Caco-2 (cell line): ENCODE measurements around the gene PRICKLE1. TPM values are rescaled to one million over a fixed set of nuclear protein-coding genes. Genes with fewer than 3 reads are reported as not detected.

Experiments used
- BruUV-seq: library from RNA; stranded (reverse); fragments of 400-500 nt; replicated peaks from 2 replicates; lab custom pipeline; 2021; lab: Mats Ljungman, UMichigan
- CTCF ChIA-PET: fragments of 300-600 bp; sonication (Branson Sonifier 250); formaldehyde crosslinking; loops from one replicate; lab custom pipeline; 2022; ENCODE audit warnings: antibody characterized with exemption; lab: Charles Lee
- POLR2A ChIA-PET: fragments of 300-600 bp; sonication (Branson Sonifier 250); formaldehyde crosslinking; loops from one replicate; lab custom pipeline; 2022; ENCODE audit warnings: antibody characterized with exemption; lab: Charles Lee
- DNase-seq, 2 experiments: peaks; one replicate each; pipeline versions ENCODE4 v3.0.0 to v3.0.0-alpha.2; 2020 to 2022
- H3K27me3 ChIP-seq: replicated peaks from 2 replicates; pipeline ENCODE4 v1.6.0; 2011; ENCODE audit warnings: low read length; ENCODE audit not compliant: control insufficient read depth, insufficient read depth
- H3K36me3 ChIP-seq: 2 replicates; pipeline ENCODE4 v1.5.1; 2011; ENCODE audit warnings: low read length; ENCODE audit not compliant: control insufficient read depth, insufficient read depth
- H3K4me1 ChIP-seq: fragments of 250-450 bp; sonication (Bioruptor Pico); 2 replicates; pipeline ENCODE4 v1.5.1; 2020; ENCODE audit warnings: mild to moderate bottlenecking
- H3K4me3 ChIP-seq: 2 replicates; pipeline ENCODE4 v1.5.1; 2011; ENCODE audit warnings: low read depth, mild to moderate bottlenecking, control low read depth, low read length
- H3K9me3 ChIP-seq: fragments of 250-450 bp; sonication (Bioruptor Pico); 2 replicates; pipeline ENCODE4 v1.5.1; 2020; ENCODE audit warnings: mild to moderate bottlenecking, moderate library complexity
- H3K27ac Mint-ChIP-seq: one replicate; pipeline ENCODE4 v1.8.0; 2022; ENCODE audit warnings: mixed read lengths; ENCODE audit not compliant: unreplicated experiment
- H3K27me3 Mint-ChIP-seq: one replicate; pipeline ENCODE4 v1.8.0; 2022; ENCODE audit warnings: mixed read lengths; ENCODE audit not compliant: insufficient read depth, unreplicated experiment
- H3K36me3 Mint-ChIP-seq: one replicate; pipeline ENCODE4 v1.8.0; 2022; ENCODE audit warnings: mild to moderate bottlenecking, mixed read lengths; ENCODE audit not compliant: insufficient read depth, unreplicated experiment
- H3K4me1 Mint-ChIP-seq: one replicate; pipeline ENCODE4 v1.8.0; 2022; ENCODE audit warnings: low read depth, mixed read lengths; ENCODE audit not compliant: unreplicated experiment
- H3K4me3 Mint-ChIP-seq: one replicate; pipeline ENCODE4 v1.8.0; 2022; ENCODE audit warnings: mild to moderate bottlenecking, moderate library complexity, mixed read lengths; ENCODE audit not compliant: unreplicated experiment
- H3K9me3 Mint-ChIP-seq: one replicate; pipeline ENCODE4 v1.8.0; 2022; ENCODE audit warnings: mixed read lengths; ENCODE audit not compliant: unreplicated experiment
- CTCF ChIP-seq, 2 experiments: fragments of 200-600 bp in 1 of 2; IDR thresholded peaks; 1 replicate in 1 of 2; 2 replicates in 1 of 2; pipeline versions ENCODE4 v1.5.1 to v1.8.0; 2011 to 2022; ENCODE audit warnings: antibody characterized with exemption in 1 of 2, control low read depth in 1 of 2, inconsistent platforms in 1 of 2, low read depth in 1 of 2, low read length in 1 of 2, mild to moderate bottlenecking in 1 of 2, moderate library complexity in 1 of 2; ENCODE audit not compliant: insufficient read depth in 1 of 2, severe bottlenecking in 1 of 2, unreplicated experiment in 1 of 2
- intact Hi-C: fragments of 100-400 bp; cut with micrococcal nuclease; formaldehyde crosslinking; loops from one replicate; pipeline ENCODE4 v1.10.0; 2022; ENCODE audit not compliant: unreplicated experiment
- total RNA-seq: library from RNA; stranded (reverse); gene quantifications from 2 replicates; pipeline ENCODE4 v1.2.3, GENCODE V29; 2022

PRICKLE1 gene
- total RNA-seq, 1 experiment from 2014 or later, result 4.5 TPM

DNA sequence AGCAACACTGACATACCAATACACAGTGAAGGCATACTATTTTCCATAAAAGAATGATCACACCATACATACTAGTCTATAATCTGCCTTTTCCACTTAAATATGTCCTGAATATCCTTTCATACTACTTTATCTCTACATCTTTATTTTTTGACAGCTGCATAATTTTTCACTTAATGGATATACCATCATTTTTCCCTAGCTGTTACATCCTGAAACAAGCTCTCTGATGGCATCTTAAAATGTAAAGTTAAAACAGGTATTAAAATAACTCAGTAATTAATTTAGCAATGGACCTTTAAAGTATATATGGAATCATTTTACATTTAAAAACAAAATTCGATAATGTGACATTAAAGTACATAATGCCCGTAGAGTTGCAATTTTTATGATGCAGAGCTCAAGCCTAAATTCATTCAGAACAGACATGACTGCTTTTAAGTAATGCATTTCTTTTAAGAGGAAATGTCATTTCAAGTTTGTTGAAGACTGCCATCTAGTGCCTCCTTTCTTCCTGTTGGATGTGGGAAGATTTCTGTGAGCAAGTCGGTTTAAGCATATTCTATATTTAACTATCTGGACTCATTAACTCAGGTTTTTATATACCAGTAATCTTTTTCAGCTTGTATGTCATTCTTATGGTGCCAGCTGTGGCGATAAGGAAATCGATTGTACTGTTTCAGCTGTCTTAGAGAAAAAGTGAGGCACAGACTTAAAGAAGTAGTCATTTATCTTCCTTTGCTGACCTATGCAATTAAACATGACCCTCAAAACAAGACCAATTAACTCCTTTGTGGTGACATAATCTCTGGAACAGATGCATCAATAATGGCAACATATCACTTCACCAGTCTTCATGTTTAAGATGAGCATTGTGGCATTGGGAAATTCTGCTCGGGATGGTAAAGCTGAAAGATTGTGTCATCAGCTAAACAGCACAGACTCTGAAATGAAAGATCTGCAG is 20.3 kb downstream of the PRICKLE1 start:
- no peak overlapping the region for H3K4me3 ChIP-seq
- H3K36me3 Mint-ChIP-seq, result no peaks in the 10 kb centered on the region
- intact Hi-C loops, result loop anchor here (1.0 to 5.0 kb wide), 6 partner anchors 86 to 1622 kb away; no protein-coding TSS in a partner anchor
- no peaks in the 10 kb centered on the region for H3K9me3 ChIP-seq
- DNase-seq, result peak in 1 of 2 experiments; percentile 56
- H3K4me1 Mint-ChIP-seq, result peaks cover 7% of the 10 kb centered on the region
- no peaks in the 10 kb centered on the region for H3K36me3 ChIP-seq
- H3K27ac Mint-ChIP-seq, result no peak overlapping the region
- no TSS peak for BruUV-seq
- ChIA-PET CTCF (interaction anchor here (0.8 to 2.1 kb wide), 3 partner anchors 85 to 133 kb away, joined by 3 to 58 read pairs (median 4); no protein-coding TSS in a partner anchor), POLR2A (interaction anchor here (0.6 kb wide), 1 partner anchor 31 kb away, joined by 3 read pairs; no protein-coding TSS in a partner anchor)
- TF ChIP-seq CTCF (IDR thresholded peaks at IDR 0.05; ENCODE audit: insufficient read depth in 1 of 2, low read depth in 1 of 2, low read length in 1 of 2, severe bottlenecking in 1 of 2, unreplicated experiment in 1 of 2), result peak; percentile 47 to 63
- peaks cover 17% of the 10 kb centered on the region for H3K4me1 ChIP-seq
- H3K9me3 Mint-ChIP-seq, result no peaks in the 10 kb centered on the region
- no peaks in the 10 kb centered on the region for H3K27me3 ChIP-seq
- no peaks in the 10 kb centered on the region for H3K27me3 Mint-ChIP-seq
- H3K4me3 Mint-ChIP-seq, result no peak overlapping the region

DNA sequence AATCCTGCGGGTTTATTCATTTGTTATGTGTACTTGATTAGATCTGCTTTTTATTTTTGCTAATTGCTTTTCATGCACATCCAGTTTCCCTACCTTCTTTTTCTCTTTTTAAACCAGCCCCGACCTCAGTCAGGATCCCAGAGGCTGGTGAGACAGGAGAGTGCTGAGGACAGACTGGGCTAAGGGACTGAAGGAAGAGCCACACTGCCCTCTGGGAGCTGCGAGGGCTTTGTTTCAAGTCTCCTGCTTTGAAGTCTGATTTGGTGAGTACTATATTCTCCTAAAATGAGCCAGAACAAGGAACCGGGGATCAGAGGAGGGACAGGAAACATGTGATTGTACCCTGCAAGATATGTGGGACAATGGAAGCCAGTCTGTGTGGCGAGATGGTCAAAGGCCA is 23.9 kb downstream of the PRICKLE1 start:
- H3K27ac Mint-ChIP-seq, result no peak overlapping the region
- H3K36me3 ChIP-seq, result no peaks in the 10 kb centered on the region
- no TSS peak for BruUV-seq
- H3K4me1 Mint-ChIP-seq, result peaks cover 7% of the 10 kb centered on the region
- no peak overlapping the region for H3K4me3 ChIP-seq
- peaks cover 16% of the 10 kb centered on the region for H3K4me1 ChIP-seq
- ChIA-PET CTCF (no interaction called here), POLR2A (no interaction called here)
- H3K36me3 Mint-ChIP-seq, result no peaks in the 10 kb centered on the region
- no peaks in the 10 kb centered on the region for H3K9me3 Mint-ChIP-seq
- TF ChIP-seq CTCF (IDR thresholded peaks at IDR 0.05; ENCODE audit: insufficient read depth in 1 of 2, low read depth in 1 of 2, low read length in 1 of 2, severe bottlenecking in 1 of 2, unreplicated experiment in 1 of 2), result no peak
- no peaks in the 10 kb centered on the region for H3K9me3 ChIP-seq
- H3K27me3 Mint-ChIP-seq, result no peaks in the 10 kb centered on the region
- intact Hi-C loops, result loop anchor here (1.0 to 5.0 kb wide), 4 partner anchors 82 to 1618 kb away; no protein-coding TSS in a partner anchor
- no peak overlapping the region for H3K4me3 Mint-ChIP-seq
- no peak for DNase-seq
- H3K27me3 ChIP-seq, result no peaks in the 10 kb centered on the region

DNA sequence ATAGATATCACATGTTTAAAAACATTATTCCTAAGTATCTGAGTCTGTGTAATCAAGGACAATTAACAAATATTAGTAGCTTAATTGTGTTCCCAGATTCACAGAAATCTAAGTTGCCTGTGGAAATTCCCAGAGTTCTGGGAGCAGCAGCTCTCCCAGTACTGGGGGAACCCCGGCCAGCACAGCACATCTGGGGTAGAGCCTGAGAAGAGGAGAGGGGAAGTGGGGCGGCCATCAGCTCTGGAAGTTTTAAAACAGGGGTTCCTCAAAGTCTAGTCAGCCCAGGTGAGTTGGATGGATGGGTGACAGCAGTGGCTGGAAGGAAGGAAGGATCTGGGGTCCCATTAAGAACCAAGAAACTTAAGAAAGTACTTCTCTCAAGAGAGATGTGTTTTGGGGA is 24.6 kb downstream of the PRICKLE1 start:
- no peak overlapping the region for H3K4me3 Mint-ChIP-seq
- peaks cover 3% of the 10 kb centered on the region for H3K4me1 Mint-ChIP-seq
- no TSS peak for BruUV-seq
- H3K9me3 Mint-ChIP-seq, result no peaks in the 10 kb centered on the region
- no peak for TF ChIP-seq CTCF (IDR thresholded peaks at IDR 0.05; ENCODE audit: insufficient read depth in 1 of 2, low read depth in 1 of 2, low read length in 1 of 2, severe bottlenecking in 1 of 2, unreplicated experiment in 1 of 2)
- no peaks in the 10 kb centered on the region for H3K27me3 ChIP-seq
- no peaks in the 10 kb centered on the region for H3K36me3 ChIP-seq
- no peaks in the 10 kb centered on the region for H3K27me3 Mint-ChIP-seq
- intact Hi-C loops, result loop anchor here (1.0 to 5.0 kb wide), 4 partner anchors 82 to 1618 kb away; no protein-coding TSS in a partner anchor
- ChIA-PET CTCF (no interaction called here), POLR2A (no interaction called here)
- no peaks in the 10 kb centered on the region for H3K36me3 Mint-ChIP-seq
- H3K9me3 ChIP-seq, result no peaks in the 10 kb centered on the region
- no peak for DNase-seq
- H3K27ac Mint-ChIP-seq, result no peak overlapping the region
- H3K4me1 ChIP-seq, result peaks cover 10% of the 10 kb centered on the region
- no peak overlapping the region for H3K4me3 ChIP-seq
